GM12891 (cell line): ENCODE data around the gene SHROOM4.

ENCODE experiments used
- POLR2A ChIP-seq: IDR thresholded peaks from 2 replicates; pipeline ENCODE4 v1.6.1; 2011; ENCODE audit warnings: low read depth, low read length, control low read depth
- POLR2AphosphoS5 ChIP-seq: IDR thresholded peaks from 2 replicates; pipeline ENCODE4 v1.6.1; 2011; ENCODE audit warnings: low read depth, low read length, control low read depth
- POU2F2 ChIP-seq: IDR thresholded peaks from 2 replicates; pipeline ENCODE4 v1.6.1; 2011; ENCODE audit warnings: low read depth, mild to moderate bottlenecking, control low read depth, low read length, moderate library complexity

DNA sequence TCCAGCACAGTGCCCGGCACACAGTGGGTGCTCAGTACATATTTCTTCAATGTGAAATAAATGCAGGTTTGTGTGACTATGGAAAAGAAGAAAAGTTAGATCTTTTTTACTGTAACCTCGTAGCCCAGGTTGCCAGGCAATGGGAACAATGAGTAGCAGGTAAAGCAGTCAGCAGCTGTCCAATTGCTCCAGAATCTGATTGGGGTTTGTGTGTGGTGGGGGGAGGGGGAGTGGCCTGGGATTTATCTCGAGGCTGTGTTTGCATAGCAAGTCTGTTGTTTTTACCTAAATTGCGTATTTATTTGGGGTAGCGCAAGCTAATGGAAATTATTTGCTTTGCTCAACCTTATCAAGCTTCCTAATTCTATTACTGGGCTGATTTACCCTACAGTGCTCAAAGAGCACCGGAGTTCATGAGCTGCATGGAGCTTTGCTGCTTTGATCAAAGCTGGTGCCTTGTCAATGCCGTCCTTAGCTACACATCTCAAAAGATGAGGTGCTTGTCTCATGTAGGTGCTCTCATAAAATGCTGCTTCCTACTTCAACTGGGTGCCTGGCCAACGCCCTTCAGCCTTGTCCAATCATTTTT, 198.3 kb downstream of the SHROOM4 start:
- TF ChIP-seq POLR2A = no peak
- no peak for TF ChIP-seq POLR2AphosphoS5
- TF ChIP-seq POU2F2 = no peak
